Esophagus muscularis mucosa (tissue), 4 donors: ENCODE measurements around the gene IER2. TPM values are rescaled to one million over a fixed set of nuclear protein-coding genes. Genes with fewer than 3 reads are reported as not detected.
A peak's percentile ranks its signal among the peaks of the same experiment; 100 is the strongest.
"Not testable (repeated sequence)": the region's sequence is repeated elsewhere in the genome, so short reads cannot be mapped to it uniquely, and the experiment has no call there.

Source experiments
- DNase-seq: peaks from one replicate; pipeline ENCODE4 v3.0.0-alpha.2; 2017; ENCODE audit errors: extremely low spot score
- H3K27ac ChIP-seq, 4 donors: fragments of 200-600 bp; sonication (generic); replicated peaks in 1 of 4; 1 replicate in 3 of 4; 2 replicates in 1 of 4; pipeline ENCODE4 v1.5.1; 2016 to 2019; ENCODE audit warnings: mild to moderate bottlenecking in 1 of 4
- H3K27me3 ChIP-seq, 4 donors: fragments of 200-600 bp; sonication (generic); one replicate each; pipeline versions ENCODE4 v1.5.1 to v1.6.0; 2016 to 2019
- H3K36me3 ChIP-seq, 4 donors: fragments of 200-600 bp; sonication (generic); one replicate each; pipeline ENCODE4 v1.5.1; 2016 to 2019
- H3K4me1 ChIP-seq, 4 donors: fragments of 200-600 bp; sonication (generic); one replicate each; pipeline ENCODE4 v1.5.1; 2016 to 2019
- H3K4me3 ChIP-seq, 4 donors: fragments of 200-600 bp; sonication (generic); 1 replicate in 2 of 4; 2 replicates in 2 of 4; pipeline ENCODE4 v1.5.1; 2016 to 2019; ENCODE audit warnings: mild to moderate bottlenecking in 4 of 4, moderate library complexity in 1 of 4
- H3K9me3 ChIP-seq, 4 donors: fragments of 200-600 bp; sonication (generic); 1 replicate in 3 of 4; 2 replicates in 1 of 4; pipeline ENCODE4 v1.5.1; 2016 to 2019
- CTCF ChIP-seq, 3 experiments: fragments of 200-600 bp in 2 of 3; fragments of 450-650 bp in 1 of 3; sonication (generic) in 2 of 3; IDR thresholded peaks; one replicate each; pipeline ENCODE4 v1.5.1; 2017 to 2019; ENCODE audit warnings: antibody characterized with exemption in 3 of 3, mild to moderate bottlenecking in 2 of 3, moderate library complexity in 1 of 3
- EP300 ChIP-seq: sonication (generic); formaldehyde crosslinking; IDR thresholded peaks from one replicate; pipeline ENCODE4 v1.6.1; 2017; ENCODE audit warnings: antibody characterized with exemption
- POLR2A ChIP-seq: fragments of 450-650 bp; IDR thresholded peaks from one replicate; pipeline ENCODE4 v1.6.1; 2017; ENCODE audit warnings: antibody characterized with exemption, moderate library complexity, mild to moderate bottlenecking, low read depth
- POLR2AphosphoS5 ChIP-seq, 2 donors: sonication (generic); formaldehyde crosslinking; IDR thresholded peaks; one replicate each; pipeline ENCODE4 v1.6.1; 2017; ENCODE audit warnings: antibody characterized with exemption in 2 of 2
- WGBS: methylation state at CpG from one replicate; pipeline ENCODE4 v1.1.5; 2018; 5-methylcytosine and 5-hydroxymethylcytosine counted together
- intact Hi-C: fragments of 100-400 bp; cut with DNase I; formaldehyde crosslinking; loops from one replicate; pipeline ENCODE4 v1.15.1; 2023
- total RNA-seq, 4 donors: library from RNA; depleted of rRNA; stranded (reverse); fragments of >200 nt; gene quantifications; one replicate each; pipeline versions ENCODE4 v1.1.0 to v1.2.1, GENCODE V29; 2016

IER2 gene
- total RNA-seq, 4 donors from 2014 or later, result 29.1 to 144 (median 62.3) TPM

- peaks cover 61 to 77% (median 70%) of the 10 kb centered on the region in 4 donors for H3K4me1 ChIP-seq
- H3K4me3 ChIP-seq, result peak overlapping the region; percentile 47 to 56 (median 48)
- H3K9me3 ChIP-seq, result no peaks in the 10 kb centered on the region
- peak overlapping the region; percentile 90 to 96 (median 92) for H3K27ac ChIP-seq
- WGBS, result 14% methylated on average over 16 of the region's 19 CpGs
- no peaks in the 10 kb centered on the region for H3K27me3 ChIP-seq
- intact Hi-C loops, result no loop called here
- no peak for DNase-seq
- TF ChIP-seq POLR2AphosphoS5 (IDR thresholded peaks at IDR 0.05) (peak; percentile 32 to 40), EP300 (peak; percentile 19), POLR2A (no peak)
- no peaks in the 10 kb centered on the region for H3K36me3 ChIP-seq
These were observed 14.3 kb downstream of the IER2 start for GRCh38 chr19:13164343-13165161.

GRCh38 chr19:13165162-13165997 lies 15.2 kb downstream of the IER2 start:
- no peaks in the 10 kb centered on the region for H3K36me3 ChIP-seq
- H3K27ac ChIP-seq, result peak overlapping the region; percentile 90 to 96 (median 92)
- no peak for DNase-seq
- H3K4me1 ChIP-seq, result peaks cover 61 to 78% (median 70%) of the 10 kb centered on the region in 4 donors
- H3K27me3 ChIP-seq, result no peaks in the 10 kb centered on the region
- H3K4me3 ChIP-seq, result no peak overlapping the region
- no peaks in the 10 kb centered on the region for H3K9me3 ChIP-seq
- TF ChIP-seq POLR2AphosphoS5 (IDR thresholded peaks at IDR 0.05), result no peak
- intact Hi-C loops, result no loop called here
- WGBS, result 79% methylated on average over 16 of the region's 19 CpGs

DNA sequence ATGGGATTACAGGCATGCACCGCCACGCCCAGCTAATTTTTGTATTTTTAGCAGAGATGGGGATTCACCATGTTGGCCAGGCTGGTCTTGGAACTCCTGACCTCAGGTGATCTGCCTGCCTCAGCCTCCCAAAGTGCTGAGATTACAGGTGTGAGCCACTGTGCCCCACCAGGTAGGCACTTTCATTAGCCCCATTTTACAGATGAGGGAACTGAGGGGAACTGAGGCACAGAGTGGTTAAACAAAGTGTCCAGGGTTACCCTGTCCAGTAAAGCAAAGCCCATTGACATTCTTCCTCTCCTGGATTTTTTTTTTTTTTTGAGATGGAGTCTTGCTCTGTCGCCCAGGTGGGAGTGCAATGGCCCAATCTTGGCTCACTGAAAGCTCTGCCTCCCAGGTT lies 15.9 kb downstream of the IER2 start:
- 93% methylated on average over 3 of the region's 3 CpGs for WGBS
- peaks cover 61 to 78% (median 68%) of the 10 kb centered on the region in 4 donors for H3K4me1 ChIP-seq
- intact Hi-C loops, result not testable (repeated sequence)

DNA sequence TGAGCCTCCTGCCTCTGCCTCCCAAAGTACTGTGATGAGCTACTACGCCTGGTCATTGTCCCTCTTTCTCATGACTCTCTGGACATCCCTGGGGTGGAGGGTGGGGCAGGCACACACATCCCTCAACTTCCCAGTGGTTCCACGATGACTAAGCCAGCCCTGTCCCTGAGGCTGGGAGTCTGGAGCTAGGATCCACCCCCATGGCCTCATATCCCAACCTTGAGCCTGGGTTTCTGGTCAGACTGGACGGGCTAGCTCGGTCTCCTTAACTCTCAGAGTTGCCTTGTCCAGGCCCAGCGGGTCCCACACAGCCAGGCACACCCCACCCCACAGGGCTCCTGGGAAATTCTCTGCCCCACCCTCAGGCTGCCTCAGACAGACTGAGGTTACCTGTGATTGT lies 19.6 kb downstream of the IER2 start:
- H3K4me3 ChIP-seq, result no peak overlapping the region
- H3K27me3 ChIP-seq, result no peaks in the 10 kb centered on the region
- 44% methylated on average over 2 of the region's 5 CpGs for WGBS
- intact Hi-C loops, result no loop called here
- no peaks in the 10 kb centered on the region for H3K9me3 ChIP-seq
- DNase-seq, result no peak
- H3K4me1 ChIP-seq, result peaks cover 45 to 64% (median 57%) of the 10 kb centered on the region in 4 donors
- no peaks in the 10 kb centered on the region for H3K36me3 ChIP-seq
- H3K27ac ChIP-seq, result peak overlapping the region in 2 of 4 donors; percentile 92
- TF ChIP-seq CTCF (IDR thresholded peaks at IDR 0.05) (no peak), EP300 (no peak), POLR2A (no peak), POLR2AphosphoS5 (IDR thresholded peaks at IDR 0.05) (no peak)

More for the DNA sequence above, 15.9 kb downstream of the IER2 start:
- peak overlapping the region; percentile 90 to 96 (median 92) for H3K27ac ChIP-seq
- H3K4me3 ChIP-seq, H3K27me3 ChIP-seq, H3K9me3 ChIP-seq, H3K36me3 ChIP-seq, DNase-seq: not testable (repeated sequence)

DNA sequence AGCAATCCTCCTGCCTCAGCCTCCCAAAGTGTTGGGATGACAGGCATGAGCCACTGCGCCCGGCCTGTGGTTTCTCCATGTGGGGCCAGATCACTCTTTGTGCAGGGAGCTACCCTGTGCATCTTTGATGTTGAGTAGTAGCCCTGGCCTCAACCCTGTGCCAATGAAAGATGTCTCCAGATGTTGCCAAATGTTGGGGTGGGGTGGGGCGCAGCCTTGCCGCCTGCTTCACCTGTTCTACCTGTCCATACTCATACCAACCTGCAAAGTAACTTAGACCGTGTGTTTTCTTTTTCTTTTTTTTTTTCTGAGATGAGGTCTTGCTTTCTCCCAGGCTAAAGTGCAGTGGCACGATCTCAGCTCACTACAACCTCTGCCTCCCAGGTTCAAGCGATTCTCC lies 20.9 kb downstream of the IER2 start:
- no peak overlapping the region for H3K27ac ChIP-seq
- no peaks in the 10 kb centered on the region for H3K27me3 ChIP-seq
- no peak overlapping the region for H3K4me3 ChIP-seq
- 98% methylated on average over 7 of the region's 7 CpGs for WGBS
- intact Hi-C loops, result no loop called here
- DNase-seq, result no peak
- TF ChIP-seq EP300 (no peak), POLR2AphosphoS5 (IDR thresholded peaks at IDR 0.05) (no peak), POLR2A (no peak), CTCF (IDR thresholded peaks at IDR 0.05) (no peak)
- no peaks in the 10 kb centered on the region for H3K9me3 ChIP-seq
- H3K4me1 ChIP-seq, result peaks cover 37 to 51% (median 44%) of the 10 kb centered on the region in 4 donors
- no peaks in the 10 kb centered on the region for H3K36me3 ChIP-seq
